ENCODE results near the gene ZSCAN5B.
"Not testable (repeated sequence)": the region's sequence is repeated elsewhere in the genome, so short reads cannot be mapped to it uniquely, and the experiment has no call there.

Gene ZSCAN5B

DNA sequence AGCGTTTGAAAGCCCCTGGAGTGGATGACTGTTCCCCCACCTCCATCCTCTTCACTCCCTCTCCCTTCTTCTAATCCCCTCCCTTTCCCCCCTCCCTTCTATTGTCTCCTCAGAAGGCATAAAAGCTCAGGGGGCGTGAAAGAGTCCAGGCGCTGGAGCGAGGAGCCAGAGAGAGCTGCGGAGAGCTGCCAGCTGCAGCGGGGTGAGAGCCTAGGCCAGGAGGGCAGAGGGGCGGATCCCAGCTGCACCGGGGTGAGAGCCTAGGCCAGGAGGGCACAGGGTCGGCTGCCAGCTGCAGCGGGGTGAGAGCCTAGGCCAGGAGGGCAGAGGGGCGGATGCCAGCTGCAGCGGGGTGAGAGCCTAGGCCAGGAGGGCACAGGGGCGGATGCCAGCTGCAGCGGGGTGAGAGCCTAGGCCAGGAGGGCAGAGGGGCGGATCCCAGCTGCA lies 21.7 kb downstream of the ZSCAN5B start, which contains the start of gene GALP:
Gene GALP, plus strand, starts transcription at position 148 of the 447 bp plus-strand sequence. CDS start 1,101 bp downstream, outside the sequence.
- not testable (repeated sequence) for DNase-seq (ENCODE audit: low read depth in 2 of 2)

DNA sequence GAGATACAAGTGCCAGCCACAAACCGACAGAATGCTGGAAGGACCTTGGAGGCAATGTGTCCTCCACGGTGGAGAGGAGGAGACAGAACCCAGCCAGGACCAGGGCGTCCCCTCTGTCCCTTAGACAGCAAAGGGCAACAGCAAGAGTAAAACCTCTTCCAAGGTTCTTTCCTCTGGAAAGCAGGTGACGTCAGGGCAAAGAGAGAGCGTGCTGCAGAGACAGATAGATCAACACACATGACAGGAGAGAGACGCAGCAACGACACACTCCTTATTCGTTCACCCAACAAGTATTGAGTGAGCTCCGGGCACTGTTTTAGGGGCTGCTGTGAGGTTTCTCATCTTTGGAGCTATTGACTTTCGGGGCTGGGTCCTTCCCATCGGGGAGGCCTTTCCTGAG lies 23.0 kb downstream of the ZSCAN5B start:
- no peak for DNase-seq (ENCODE audit: low read depth in 2 of 2)

DNA sequence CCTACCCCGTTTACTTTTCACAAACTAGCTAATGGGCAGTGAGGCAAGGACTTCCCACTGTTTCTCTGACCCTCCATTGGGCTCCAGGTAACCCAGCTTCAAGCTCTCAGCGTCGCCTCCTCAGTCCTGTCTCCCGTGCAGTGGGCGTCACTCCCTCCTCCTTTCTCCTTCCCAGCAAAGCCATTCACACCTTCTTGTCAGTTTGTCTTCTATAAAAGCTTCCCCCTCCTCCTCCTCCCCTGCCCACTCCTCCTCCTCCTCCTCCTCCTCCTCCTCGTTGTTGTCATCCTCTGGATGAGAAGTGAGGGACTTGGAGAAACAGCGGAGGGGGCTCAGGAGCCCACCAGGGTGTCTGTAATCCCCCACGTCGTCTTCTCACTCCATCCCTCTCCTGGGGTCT lies 23.5 kb downstream of the ZSCAN5B start:
- no peak for DNase-seq (ENCODE audit: low read depth in 2 of 2)

DNA sequence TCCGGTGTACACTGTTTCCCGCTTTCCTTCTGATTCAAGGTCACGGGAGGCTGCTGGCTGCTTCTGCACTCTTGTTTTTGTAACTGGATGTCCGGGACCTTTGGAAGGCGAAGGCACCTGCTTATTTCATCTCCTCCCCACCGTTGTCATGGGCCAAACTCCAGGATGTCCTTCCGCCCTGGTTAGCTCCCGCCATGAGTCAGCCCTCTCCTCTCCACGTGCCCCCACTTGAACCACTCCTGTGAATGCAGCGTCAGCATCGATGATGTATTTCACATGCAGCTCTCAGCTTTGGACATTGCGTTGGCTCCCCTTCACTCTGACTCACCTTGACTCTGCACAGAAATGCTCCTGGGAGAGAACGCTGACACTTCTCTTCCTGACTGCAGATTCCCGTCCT lies 27.3 kb downstream of the ZSCAN5B start:
- DNase-seq (ENCODE audit: low read depth in 2 of 2), result no peak

DNA sequence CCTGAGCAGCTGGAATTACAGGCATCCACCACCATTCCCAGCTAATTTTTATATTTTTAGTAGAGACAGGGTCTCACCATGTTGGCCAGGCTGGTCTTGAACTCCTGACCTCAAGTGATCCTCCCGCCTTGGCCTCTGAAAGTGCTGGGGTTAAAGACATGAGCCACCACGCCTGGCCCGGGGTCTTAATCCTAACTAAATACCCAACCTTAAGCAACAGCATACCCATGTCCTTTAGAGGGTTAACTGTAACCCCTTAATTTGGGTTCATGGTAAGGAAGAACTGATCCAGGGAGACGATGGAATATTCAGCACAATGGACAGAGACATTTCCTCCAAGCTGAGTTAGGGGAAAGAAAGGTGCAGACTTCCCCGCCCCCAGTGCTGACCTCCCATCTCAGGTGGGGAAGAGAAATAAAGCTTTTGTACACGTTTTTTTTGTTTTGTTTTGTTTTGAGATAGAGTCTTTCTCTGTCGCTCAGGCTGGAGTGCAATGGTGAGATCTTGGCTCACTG lies 30.5 kb downstream of the ZSCAN5B start:
- no peak for DNase-seq (ENCODE audit: low read depth in 2 of 2)

DNA sequence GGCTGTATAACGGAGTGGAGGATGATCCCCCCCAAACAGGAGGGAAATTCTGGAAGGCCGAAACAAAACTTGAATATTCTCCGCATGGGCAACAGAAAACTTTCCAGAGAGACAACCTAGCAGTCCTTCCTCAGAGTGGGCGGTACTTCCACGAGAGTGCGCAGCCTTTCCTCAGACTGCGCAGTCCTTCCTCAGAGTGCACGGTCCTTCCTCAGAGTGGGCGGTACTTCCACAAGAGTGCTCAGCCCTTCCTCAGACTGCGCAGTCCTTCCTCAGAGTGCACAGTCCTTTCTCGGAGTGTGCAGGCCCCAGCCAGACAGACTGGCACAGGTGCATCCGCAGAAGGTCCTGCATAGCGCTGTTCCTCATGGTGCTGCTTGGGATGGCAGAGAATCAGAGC lies 34.5 kb downstream of the ZSCAN5B start:
- no peak for DNase-seq (ENCODE audit: low read depth in 2 of 2)

DNA sequence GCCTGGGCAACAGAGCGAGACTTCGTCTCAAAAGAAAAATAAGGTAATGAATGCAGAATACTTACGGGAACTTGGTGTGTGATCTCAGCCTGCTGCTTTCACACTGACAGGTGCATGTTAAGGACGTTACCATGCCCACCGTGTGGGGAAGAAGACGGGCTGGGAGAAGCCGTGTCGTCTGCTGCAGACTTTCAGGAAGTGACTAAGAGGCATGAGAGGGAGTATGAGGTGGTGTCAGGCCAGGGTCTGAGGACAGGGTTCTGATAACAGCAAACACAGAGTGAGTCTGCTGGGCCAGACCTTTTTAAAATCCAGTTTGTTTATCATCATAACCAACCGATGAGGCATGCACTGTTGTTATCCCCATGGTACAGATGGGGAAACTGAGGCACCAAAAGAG lies 35.3 kb downstream of the ZSCAN5B start:
- DNase-seq (ENCODE audit: low read depth in 2 of 2), result no peak

DNA sequence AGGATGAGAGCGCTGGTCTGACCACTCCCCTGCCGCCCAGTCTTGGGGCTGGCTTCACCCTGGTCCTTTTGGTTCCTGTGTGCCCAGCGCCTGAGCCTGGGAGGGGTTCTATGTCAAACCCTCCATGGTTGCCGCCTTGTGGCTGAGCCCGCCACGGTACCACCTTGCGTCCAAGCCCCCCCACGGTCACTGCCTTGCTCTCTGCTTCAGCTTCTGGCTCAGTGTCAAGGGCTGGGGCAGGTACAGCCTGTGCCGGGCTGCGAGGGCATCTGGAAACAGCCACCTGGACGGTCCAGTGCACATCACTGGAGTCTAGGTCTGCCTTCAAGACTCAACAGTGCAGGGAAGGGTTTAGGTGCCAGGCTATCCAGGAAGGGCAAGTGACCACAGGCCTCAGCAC lies 36.0 kb downstream of the ZSCAN5B start:
- no peak for DNase-seq (ENCODE audit: low read depth in 2 of 2)

DNA sequence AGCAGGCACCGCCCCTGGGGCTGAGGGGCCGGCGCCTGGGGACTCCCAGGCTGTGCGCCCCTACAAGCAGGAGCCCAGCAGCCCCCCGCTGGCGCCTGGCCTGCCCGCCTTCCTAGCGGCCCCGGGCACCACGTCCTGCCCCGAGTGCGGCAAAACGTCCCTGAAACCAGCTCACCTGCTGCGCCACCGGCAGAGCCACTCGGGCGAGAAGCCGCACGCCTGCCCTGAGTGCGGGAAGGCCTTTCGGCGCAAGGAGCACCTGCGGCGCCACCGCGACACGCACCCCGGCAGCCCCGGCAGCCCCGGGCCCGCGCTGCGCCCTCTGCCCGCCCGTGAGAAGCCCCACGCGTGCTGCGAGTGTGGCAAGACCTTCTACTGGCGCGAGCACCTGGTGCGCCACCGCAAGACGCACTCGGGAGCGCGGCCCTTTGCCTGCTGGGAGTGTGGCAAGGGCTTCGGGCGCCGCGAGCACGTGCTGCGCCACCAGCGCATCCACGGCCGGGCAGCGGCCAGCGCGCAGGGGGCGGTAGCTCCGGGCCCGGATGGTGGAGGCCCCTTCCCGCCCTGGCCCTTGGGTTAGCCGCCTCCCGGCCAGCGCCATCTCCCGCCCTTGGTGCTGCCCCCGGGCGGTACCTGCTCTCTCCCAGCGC lies 37.8 kb downstream of the ZSCAN5B start:
- DNase-seq (ENCODE audit: low read depth in 2 of 2), result no peak

DNA sequence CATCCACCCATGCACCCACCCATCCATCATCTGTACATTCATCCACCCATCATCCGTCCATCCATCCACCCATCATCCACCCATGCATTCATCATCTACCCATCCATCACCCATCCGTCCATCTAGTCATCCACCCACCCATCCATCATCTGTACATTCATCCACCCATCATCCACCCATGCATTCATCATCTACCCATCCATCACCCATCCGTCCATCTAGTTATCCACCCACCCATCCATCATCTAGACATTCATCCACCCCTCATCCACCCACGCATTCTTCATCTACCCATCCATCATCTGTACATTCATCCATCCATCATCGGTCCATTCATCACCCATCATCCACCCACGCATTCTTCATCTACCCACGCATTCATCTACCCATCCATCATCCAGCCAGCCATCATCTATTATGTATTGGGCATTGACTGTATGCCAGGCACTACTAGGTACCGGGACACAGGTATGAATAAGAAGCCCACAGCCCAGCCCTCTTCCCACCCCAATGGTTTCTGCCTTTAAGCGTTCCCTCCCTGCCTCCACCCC lies 38.5 kb downstream of the ZSCAN5B start:
- no peak for DNase-seq (ENCODE audit: low read depth in 2 of 2)

DNA sequence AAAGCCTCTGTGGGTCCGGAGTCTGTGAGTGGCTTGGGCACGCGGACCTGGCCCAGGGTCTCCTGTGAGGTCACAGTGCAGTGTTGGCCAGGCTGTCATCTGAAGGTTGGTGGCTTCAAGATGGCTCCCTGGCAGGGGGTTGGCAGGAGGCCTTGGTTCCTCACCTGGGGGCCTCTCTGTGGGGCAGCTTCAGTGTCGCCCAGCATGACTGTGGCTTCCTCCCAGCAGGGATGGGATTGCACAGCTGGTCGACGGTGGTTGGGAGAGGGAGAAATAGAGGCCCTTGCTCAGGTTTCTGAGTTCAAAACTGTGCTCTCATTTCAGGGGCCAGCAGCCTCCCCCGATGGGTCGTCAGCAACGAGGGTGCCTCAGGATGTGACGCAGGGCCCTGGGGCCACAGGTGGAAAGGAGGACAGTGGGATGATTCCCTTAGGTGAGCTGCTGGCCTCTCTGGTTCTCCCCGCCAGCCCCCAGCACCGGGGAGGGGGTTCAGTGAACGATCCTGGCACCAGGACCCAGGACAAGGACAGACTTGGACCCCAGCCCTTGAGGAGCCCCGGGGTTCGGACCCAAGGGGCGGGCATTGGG lies 39.3 kb downstream of the ZSCAN5B start:
- no peak for DNase-seq (ENCODE audit: low read depth in 2 of 2)

DNA sequence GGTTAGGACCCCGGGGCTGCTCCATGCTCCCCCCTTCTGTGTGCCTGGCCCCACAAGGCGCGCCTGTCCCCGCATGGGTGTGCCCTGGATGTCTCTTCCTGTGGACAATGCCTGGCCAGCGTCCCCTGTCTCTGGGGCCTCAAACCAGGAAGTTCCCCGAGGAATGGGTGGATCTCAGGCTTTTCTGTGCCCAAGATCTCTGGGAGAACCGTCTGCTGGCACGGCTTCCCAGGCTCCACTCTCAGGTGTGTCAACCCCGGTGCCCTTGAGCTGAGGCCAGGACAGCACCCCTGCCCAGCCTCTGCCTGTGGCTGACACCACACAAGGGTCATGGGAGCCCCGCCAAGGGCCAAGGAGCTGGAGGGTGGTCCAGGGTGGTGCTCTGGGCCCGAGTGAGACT lies 40.8 kb downstream of the ZSCAN5B start:
- no peak for DNase-seq (ENCODE audit: low read depth in 2 of 2)

DNA sequence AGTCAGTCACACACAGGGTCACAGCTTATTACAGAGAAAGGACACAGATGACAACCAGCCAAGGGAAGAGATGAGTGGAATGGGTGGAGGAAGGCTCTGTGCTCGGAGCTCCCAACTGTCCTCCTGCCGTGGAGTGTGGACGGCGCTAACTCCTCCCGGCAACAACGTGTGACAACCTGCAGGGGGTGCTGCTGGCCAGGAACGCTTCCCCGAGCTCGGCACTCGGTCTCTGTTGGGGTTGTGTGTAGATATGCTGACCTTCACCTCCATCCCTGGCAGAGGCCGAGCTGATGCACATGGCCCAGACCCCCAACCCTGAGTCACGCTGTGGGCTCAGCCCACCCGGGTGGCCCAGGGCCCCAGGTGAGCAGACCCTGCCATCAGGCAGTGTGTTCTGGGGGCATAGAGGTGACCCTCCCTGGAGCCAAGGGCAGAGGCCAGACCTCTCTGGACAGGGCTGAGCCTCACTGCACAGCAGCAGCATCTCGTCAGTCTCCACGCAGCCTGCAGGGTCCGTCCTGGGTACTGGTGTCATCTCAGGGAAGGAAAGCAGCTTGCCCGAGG lies 42.4 kb downstream of the ZSCAN5B start:
- DNase-seq (ENCODE audit: low read depth in 2 of 2), result no peak

DNA sequence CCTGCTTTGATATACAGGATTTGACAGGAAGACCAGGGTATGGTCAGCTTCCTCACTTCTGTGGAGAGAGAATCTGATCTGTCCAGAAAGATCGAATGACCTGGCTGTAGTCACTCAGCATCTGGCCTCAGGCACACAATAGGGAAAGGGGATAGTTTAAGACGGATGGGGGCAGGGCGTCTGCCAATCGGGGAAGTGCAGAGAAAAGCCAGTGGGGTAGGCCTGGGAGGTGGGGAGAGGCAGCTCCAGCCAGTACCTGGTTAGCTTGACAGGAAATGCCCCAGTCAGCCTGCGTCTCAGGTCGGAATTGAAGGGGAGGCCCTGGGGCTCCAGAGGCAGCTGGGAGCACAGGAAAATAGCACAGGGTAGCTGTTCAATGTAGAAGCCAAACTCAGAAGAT lies 44.1 kb downstream of the ZSCAN5B start:
- no peak for DNase-seq (ENCODE audit: low read depth in 2 of 2)

DNA sequence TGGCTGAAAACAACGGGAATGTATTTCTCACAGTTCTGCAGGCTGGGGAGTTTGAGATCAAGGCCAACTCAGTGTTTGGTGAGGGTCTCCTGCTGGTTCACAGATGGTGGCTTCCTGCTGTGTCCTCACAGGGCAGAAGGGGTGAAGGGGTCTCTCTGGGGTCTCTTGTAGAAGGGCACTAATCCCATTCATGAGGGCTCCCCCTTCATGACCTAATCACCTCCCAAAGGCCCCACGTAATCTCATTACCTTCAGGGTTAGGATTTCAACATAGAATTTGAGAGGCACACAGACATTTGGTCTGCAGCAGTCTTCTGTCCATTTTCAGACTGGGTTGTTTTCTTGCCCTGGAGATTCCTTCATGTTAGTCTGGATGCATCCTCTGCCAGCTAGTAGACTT lies 44.9 kb downstream of the ZSCAN5B start:
- no peak for DNase-seq (ENCODE audit: low read depth in 2 of 2)

DNA sequence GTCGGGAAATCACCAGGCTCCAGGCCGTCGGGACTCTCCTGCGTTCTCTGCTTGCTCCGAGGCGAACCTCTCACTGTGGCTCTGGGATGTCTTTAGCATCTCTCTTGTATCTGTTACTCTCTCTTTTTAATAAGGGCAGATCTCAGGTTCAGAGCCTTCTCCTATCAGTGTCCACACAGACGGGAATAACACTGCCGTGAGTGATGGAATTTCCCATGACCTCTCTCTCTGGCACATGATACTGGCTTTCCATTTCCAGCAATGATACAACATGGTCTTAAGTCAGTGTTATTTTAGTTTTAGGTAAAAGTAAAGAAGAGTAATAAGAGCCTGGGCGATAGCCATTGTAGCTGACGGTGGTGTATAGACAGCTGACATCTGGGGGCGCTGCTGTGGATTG lies 47.2 kb downstream of the ZSCAN5B start:
- DNase-seq (ENCODE audit: low read depth in 2 of 2), result no peak

DNA sequence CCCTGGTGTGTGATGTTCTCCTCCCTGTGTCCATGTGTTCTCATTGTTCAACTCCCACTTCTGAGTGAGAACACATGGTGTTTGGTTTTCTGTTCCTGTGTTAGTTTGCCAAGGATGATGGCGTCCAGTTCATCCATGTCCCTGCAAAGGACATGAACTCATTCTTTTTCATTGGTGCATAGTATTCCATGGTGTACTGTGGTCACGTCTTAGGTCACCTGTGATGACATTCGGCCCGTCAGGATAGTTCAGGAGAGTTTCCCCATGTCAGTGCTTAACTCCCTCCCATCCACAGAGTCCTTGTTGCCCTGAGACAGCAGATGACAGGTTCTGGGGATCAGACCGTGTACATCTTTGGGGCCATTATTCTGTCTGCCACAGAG lies 47.9 kb downstream of the ZSCAN5B start:
- DNase-seq (ENCODE audit: low read depth in 2 of 2), result no peak

DNA sequence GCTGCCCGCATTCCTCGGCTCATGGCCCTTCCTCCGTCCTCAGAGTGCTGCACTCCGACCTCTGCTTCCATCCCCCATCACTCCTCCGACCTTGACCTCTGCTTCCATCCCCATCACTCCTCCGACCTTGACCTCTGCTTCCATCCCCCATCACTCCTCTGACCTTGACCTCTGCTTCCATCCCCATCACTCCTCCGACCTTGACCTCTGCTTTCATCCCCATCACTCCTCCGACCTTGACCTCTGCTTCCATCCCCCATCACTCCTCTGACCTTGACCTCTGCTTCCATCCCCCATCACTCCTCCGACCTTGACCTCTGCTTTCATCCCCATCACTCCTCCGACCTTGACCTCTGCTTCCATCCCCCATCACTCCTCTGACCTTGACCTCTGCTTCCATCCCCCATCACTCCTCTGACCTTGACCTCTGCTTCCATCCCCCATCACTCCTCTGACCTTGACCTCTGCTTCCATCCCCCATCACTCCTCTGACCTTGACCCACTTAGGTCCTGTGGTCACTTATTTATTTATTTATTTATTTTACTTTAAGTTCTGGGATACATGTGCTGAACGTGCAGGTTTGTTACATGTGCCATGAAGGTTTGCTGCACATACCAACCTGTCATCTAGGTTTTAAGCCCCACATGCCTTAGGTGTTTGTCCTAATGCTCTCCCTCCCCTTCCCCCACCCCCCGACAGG lies 48.5 kb downstream of the ZSCAN5B start:
- DNase-seq (ENCODE audit: low read depth in 2 of 2), result not testable (repeated sequence)

DNA sequence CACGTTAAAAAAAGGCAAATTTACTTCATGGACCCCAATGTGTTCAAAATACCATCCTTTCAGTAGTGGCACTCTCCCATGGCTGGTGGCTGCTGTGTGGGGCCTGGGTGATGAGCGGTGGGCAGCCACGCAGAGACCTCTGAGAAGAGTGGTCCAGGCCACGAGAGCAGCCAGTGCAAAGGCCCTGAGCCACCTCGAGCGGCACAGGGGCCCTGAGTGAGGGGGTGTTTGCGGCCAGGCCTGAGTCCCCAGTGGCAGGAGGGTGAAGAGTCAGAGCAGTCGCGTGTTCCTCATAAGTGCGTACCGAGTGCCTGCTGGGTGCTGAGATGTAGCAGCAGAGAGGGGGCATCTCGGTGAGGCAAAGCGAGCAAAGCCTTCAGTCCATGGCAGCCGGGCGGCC lies 49.5 kb downstream of the ZSCAN5B start:
- DNase-seq (ENCODE audit: low read depth in 2 of 2), result no peak

DNA sequence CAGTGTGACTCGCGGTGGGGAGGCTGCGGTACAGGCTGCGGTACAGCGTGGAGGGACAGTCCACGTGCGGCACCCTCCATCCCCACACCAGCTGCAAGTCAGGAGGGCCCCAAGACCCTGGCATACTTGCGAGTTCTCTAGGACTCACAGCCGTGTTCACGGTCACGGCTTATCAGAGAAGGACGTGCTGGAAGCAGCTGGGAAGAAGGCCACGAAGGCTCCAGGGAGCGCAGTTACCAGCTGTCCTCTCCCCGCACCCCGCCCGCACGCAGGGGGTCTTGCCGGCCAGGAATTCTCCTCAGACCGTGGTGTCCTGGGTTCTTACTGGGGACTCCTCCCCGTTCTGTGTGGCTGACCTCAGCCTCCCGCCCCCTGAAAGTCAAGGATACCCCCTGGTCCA lies 50.3 kb downstream of the ZSCAN5B start:
- DNase-seq (ENCODE audit: low read depth in 2 of 2), result no peak

DNA sequence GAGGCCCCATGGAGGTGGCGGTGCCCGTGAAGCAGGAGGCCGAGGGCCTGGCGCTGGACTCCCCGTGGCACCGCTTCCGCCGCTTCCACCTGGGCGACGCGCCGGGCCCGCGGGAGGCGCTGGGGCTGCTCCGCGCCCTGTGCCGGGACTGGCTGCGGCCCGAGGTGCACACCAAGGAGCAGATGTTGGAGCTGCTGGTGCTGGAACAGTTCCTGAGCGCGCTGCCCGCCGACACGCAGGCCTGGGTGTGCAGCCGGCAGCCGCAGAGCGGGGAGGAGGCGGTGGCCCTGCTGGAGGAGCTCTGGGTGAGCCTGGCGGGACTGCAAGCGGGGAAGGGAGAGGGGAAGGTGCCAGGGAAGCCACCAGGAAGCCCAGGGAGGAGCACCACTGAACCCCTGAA lies 50.7 kb downstream of the ZSCAN5B start:
- no peak for DNase-seq (ENCODE audit: low read depth in 2 of 2)

DNA sequence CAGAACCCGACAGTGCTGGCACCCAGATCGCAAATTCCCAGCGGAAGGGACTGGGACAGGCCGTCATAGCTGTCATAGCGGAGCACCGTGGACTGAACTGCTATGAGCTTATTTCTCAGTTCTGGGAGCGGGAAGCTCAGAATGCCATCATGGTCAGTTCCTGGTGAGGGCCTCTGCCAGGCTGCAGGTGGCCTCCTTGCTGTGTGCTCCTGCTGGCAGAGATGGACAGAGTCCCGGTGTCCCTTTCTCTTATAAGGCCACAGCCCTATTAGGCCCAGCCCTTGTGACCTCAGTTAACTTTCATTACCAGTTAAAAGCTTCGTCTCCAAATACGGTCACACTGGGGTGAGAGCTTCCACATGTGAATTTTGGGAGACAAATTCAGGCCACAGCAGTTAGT lies 51.9 kb downstream of the ZSCAN5B start:
- no peak for DNase-seq (ENCODE audit: low read depth in 2 of 2)

Data from stimulated activated CD8-positive, alpha-beta memory T cell treated with anti-CD3 and anti-CD28 coated beads, Interleukin-15, amount 100 ng/mL, for 48 hours (primary cell).